GM23248 (cell line): ENCODE data around the gene RNF114.
"Not testable (repeated sequence)": the region's sequence is repeated elsewhere in the genome, so short reads cannot be mapped to it uniquely, and the experiment has no call there.

Source experiments
- EZH2 ChIP-seq: fragments of 200-600 bp; sonication (generic); IDR thresholded peaks from 2 replicates; pipeline ENCODE4 v1.6.1; 2018; ENCODE audit warnings: antibody characterized with exemption, mild to moderate bottlenecking; ENCODE audit not compliant: insufficient read depth, poor library complexity, severe bottlenecking
- EZH2phosphoT487 ChIP-seq: fragments of 200-600 bp; sonication (generic); IDR thresholded peaks from 2 replicates; pipeline ENCODE4 v1.6.1; 2018; ENCODE audit warnings: antibody characterized with exemption, moderate library complexity, mild to moderate bottlenecking, low read depth; ENCODE audit not compliant: insufficient read depth

DNA sequence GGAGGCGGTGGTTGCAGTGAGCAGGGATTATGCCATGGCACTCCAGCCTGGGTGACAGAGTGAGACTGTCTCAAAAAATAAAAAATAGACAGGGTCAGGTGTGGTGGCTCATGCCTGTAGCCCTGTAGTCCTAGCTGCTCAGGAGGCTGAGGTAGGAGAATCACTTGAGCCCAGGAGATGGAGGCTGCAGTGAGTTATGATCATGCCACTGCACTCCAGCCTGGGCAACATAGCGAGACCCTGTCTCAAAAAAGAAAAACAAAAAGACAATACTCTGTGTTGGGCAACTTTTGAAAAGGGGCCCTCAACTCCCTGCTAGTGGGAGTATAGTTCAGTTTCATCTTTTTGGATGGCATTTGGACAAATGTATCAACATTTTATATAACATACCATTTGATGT lies 41.5 kb downstream of the RNF114 start:
- not testable (repeated sequence) for TF ChIP-seq EZH2, EZH2phosphoT487
